HG03159 (cell line): ENCODE measurements around the gene GRIN1.

Experiments used
- ATAC-seq: cut with Tn5 transposase; IDR thresholded peaks from one replicate; pipeline ENCODE4 v1.9.1; 2021; ENCODE audit warnings: mild to moderate bottlenecking, moderate library complexity; ENCODE audit not compliant: unreplicated experiment

The GRIN1 gene

DNA sequence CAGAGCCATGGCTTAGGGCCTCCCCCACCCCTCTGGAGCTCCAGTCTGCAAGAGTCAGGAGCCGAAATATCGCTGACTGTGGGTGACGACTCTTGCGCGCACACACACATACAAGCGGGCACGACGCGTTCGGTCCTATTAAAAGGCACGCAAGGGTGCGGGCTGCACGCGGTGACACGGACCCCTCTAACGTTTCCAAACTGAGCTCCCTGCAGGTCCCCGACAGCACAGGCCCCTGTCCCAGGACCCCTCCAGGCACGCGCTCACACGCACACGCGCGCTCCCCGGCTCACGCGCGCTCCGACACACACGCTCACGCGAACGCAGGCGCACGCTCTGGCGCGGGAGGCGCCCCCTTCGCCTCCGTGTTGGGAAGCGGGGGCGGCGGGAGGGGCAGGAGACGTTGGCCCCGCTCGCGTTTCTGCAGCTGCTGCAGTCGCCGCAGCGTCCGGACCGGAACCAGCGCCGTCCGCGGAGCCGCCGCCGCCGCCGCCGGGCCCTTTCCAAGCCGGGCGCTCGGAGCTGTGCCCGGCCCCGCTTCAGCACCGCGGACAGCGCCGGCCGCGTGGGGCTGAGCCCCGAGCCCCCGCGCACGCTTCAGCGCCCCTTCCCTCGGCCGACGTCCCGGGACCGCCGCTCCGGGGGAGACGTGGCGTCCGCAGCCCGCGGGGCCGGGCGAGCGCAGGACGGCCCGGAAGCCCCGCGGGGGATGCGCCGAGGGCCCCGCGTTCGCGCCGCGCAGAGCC is at the start of gene GRIN1:
Gene GRIN1 (plus strand): TSS at position 433 of the 746 bp plus-strand sequence. CDS start 333 bp downstream, outside the sequence.
- no peak for ATAC-seq

DNA sequence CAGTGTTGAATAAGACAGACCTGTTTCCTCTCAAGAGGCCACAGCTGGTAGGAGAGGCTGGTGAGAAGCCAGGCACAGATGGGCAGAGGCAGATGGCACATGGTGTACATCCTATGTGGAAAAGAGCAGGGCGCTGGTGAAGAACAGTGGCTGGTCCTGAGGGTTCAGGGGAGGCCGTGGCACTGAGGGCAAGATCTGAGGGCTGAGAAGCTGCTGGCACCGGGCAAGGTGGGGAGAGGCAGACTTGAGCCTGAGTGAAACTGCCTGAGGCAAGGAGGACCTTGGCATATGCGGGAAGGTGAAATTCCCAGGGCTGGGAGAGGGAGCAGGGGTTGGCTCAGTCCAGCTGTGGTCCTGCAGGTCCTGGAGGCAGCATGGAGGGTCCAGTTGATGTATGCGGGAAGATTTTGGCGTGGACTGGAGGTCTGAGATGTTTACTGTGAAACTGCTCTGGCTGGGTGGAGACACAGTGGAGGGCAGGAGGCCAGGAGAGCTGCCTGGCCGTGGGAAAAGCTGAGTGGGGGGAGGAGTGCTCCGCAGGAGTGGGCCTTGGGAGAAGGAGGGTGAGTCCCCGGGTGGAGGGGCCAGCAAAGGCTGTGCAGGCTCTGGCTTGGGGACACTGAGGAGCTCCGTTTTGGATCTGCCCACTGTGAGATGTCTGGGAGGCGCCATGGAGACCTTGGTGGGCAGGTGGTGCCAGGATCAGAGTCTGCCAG is 49.6 kb upstream of the GRIN1 start:
- ATAC-seq = no peak

GRCh38 chr9:137095664-137096517 is 43.1 kb upstream of the GRIN1 start:
- ATAC-seq = no peak

DNA sequence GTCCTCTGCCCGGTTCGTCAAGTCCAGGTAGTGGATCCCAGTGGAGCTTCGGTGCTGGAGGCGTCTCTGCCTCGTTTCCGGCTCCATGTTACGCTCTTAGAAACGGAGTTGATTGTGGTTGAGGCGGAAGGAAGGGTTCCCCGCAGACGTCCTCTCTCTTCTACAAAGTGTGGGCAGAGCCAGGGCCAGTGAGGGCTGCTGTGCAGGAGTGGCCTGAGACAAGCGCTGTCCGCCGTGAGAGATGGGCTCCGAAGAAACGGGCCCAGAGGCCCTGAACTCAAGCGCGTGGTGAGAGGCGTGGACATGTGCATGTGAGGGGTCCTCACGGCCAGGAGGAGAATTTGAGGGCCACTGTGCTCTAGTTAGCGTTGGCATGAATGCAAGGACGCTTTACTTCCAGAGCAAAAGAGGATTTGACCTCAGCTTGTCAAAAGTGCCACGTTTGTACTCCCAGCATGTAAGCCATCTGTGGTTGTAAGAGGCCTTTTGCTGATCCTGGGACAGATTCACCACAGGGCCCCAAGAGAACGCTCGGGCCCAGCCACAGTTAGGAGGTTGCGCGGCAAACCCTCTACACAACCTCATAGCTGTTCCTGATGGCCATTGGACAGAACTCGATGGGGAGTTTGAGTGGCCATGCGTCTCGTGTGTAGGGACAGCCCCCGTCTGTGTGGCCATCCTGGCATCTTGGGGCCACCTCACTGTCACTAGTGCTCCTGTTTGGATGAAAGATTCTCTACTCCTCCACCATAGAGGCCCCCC is 42.0 kb upstream of the GRIN1 start:
- ATAC-seq = no peak

GRCh38 chr9:137097761-137098462 is 41.0 kb upstream of the GRIN1 start:
- no peak for ATAC-seq

- no peak for ATAC-seq
Measured at GRCh38 chr9:137099231-137099630, 39.7 kb upstream of the GRIN1 start.

DNA sequence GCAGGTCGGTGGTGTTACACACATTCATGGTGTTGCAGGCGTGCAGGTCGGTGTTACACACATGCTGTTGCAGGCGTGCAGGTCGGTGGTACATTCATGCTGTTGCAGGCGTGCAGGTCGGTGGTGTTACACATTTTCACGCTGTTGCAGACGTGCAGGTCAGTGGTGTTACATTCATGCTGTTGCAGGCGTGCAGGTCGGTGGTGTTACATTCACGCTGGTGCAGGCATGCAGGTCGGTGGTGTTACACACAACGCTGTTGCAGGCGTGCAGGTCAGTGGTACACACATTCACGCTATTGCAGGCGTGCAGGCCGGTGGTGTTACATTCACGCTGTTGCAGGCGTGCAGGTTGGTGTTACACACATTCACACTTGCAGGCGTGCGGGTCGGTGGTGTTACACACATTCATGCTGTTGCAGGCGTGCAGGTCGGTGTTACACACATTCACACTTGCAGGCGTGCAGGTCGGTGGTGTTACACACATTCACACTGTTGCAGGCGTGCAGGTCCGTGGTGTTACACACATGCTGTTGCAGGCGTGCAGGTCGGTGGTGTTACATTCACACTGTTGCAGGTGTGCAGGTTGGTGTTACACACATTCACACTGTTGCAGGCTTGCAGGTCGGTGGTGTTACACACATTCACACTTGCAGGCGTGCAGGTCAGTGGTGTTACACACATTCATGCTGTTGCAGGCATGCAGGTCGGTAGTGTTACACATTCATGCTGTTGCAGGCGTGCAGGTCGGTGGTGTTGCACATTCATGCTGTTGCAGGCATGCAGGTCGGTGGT is 35.6 kb upstream of the GRIN1 start:
- ATAC-seq = no peak

GRCh38 chr9:137105814-137106661 is 32.9 kb upstream of the GRIN1 start:
- ATAC-seq = no peak

DNA sequence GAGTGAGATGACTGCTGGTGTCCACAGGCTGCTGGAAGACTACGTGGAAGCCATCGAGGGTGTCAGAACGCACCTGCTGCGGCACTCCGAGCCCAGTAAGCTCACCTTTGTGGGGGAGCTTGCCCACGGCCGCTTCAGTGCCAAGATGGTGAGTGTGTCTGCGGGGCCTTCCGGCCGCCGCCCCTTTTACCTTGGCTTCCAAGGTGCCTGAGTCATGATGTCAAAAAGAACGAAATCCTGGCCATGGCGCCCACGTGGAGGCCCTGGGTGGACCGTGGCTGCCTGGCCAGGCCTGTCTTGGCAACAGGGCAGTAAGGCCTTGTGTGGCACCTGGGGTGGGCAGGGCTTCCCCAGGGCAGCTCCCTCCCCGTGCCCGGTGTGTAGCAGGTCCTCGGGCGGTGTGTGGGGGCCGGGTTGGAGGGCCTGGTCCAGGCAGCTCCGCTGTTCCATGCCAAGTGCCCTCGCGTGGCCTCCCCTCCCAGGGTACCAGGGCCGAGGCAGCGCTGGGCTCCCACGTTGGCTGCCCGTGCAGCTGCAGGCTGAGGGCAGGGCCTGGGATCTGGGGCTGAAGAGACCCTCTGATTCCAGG is 32.2 kb upstream of the GRIN1 start:
- no peak for ATAC-seq

DNA sequence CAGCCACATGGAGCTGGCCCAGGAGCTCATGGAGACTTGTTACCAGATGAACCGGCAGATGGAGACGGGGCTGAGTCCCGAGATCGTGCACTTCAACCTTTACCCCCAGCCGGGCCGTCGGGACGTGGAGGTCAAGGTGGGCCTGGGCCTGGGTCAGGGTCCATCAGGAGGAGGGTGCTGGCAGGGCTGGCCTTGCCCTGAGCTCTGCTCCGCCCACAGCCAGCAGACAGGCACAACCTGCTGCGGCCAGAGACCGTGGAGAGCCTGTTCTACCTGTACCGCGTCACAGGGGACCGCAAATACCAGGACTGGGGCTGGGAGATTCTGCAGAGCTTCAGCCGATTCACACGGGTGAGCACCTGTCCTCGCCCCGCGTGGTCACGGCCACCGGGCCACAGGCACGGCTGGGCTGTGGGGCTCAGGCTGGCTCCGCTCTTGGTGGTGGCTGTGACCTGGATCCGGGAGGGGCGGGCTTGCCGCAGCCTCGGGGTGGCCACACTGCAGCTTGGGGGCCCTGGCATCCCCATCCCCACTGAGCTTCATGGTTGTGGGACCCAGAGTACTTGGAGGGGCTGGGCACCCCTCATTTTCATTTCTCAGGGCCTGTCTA is 31.5 kb upstream of the GRIN1 start:
- ATAC-seq = no peak

DNA sequence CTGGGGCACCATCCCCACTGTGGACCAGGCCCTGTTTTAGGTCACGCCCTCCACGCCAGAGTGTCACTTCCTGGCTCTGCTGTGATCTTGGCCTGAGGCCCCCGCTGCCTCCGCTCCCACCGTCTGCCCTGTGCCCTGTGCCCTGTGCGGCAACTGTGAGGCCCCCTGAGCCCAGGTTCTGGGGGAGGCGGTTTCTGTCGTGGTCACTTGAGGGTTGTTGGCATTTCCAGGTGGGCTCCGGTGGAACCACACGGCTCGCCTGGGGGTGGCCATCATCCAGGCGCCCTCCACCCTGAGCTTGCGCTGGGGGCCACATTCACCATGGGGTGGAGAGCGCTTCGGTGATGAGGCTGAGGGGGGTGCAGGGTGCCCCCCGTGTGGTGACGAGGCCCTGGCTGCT is 31.0 kb upstream of the GRIN1 start:
- no peak for ATAC-seq

DNA sequence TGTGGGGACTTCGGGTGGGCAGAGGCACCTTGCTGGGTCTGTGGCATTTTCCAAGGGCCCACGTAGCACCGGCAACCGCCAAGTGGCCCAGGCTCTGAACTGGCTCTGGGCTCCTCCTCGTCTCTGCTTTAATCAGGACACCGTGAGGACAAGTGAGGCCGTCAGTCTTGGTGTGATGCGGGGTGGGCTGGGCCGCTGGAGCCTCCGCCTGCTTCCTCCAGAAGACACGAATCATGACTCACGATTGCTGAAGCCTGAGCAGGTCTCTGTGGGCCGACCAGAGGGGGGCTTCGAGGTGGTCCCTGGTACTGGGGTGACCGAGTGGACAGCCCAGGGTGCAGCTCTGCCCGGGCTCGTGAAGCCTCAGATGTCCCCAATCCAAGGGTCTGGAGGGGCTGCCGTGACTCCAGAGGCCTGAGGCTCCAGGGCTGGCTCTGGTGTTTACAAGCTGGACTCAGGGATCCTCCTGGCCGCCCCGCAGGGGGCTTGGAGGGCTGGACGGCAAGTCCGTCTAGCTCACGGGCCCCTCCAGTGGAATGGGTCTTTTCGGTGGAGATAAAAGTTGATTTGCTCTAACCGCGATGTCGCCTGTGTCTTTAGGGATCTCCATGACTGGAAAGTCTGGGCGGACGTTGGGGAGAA is 30.2 kb upstream of the GRIN1 start:
- no peak for ATAC-seq

DNA sequence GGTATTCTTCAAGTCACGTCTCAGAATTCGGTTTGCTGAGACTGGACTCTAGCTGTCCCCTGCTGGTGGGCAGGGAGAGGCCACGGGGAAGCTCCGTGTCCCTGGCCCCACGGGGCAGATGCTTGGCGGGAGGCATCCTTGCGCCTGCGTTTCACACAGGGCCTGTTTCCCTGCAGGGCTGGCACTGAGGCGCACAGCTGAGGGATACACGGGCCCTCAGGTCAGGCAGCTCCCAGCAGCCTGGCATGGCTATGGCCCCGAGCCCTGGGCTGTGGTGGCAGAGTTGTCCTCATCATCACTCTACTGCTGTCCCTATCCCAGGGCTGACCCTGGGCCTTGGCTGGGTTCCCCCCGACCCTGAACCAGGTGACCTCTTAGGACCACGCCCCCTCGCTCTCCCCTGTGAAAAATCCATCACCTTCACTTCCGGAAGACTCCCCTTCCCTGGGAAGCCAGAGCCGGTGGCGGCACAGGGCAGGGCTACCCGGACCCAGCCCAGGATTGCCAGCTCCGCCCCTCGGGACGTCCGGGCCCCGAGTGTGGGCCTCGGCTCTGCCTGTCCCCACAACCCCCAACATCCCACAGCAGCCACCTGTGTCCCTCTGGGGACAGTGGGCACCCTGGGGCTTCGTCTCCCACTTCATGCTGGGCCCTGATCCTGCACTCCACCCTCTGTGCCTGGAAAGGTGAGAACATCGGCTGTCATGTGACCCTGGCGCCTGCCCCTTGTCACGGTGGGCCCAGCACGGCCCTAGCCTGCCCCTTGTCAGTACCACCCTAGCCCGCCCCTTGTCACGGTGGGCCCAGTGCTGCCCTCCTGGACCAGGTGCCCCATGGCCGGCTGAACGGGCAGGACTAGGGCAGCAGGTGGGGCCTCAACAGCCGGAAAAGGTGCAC is 29.5 kb upstream of the GRIN1 start:
- ATAC-seq = no peak

GRCh38 chr9:137110147-137110910 is 28.6 kb upstream of the GRIN1 start:
- ATAC-seq = no peak
